CD4-positive, alpha-beta T cell treated with Interleukin-4 for 4 hours (primary cell): ENCODE data around the gene TNS2.

ENCODE experiments used
- DNase-seq: peaks from one replicate; pipeline ENCODE4 v3.0.0-alpha.2; 2020

TNS2 gene

DNA sequence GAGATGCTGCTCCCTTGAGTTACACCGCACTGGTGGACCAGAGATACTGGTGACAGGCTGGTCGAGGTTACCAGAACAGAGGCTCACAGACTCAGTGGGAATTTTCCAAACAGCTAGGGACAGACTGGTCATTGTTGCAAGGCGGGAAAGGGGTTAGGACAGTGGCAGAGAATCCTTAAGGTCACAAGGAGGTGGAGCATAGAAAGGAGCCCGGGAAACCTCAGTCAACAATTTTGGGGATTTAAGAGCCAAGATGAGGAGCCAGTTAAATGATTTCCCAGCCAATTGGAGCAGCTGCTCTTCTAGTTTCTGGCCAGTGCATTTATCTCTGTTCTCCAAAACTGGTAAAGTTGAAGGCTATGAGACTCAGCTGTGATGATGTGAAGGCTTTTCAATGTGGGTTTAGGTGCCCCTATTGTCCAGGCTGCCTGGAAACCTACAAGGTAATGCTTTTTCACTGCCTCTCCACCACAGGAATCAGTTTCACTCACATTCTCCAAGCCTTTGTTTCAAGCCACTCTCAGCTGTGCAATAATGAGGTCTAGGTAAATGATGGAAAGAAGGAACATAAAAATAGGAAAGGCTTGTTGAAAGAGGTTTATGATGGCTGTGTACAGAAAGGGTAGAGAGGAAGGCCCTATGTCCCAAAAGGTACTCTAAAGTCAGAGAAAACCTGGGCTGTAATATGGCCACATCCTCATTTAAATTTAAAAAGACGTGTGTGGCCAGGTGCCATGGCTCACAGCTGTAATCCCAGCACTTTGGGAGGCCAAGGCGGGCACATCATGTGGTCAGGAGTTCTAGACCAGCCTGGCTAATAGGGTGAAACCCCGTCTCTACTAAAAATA is 7.0 kb upstream of the TNS2 start:
- DNase-seq = no peak

DNA sequence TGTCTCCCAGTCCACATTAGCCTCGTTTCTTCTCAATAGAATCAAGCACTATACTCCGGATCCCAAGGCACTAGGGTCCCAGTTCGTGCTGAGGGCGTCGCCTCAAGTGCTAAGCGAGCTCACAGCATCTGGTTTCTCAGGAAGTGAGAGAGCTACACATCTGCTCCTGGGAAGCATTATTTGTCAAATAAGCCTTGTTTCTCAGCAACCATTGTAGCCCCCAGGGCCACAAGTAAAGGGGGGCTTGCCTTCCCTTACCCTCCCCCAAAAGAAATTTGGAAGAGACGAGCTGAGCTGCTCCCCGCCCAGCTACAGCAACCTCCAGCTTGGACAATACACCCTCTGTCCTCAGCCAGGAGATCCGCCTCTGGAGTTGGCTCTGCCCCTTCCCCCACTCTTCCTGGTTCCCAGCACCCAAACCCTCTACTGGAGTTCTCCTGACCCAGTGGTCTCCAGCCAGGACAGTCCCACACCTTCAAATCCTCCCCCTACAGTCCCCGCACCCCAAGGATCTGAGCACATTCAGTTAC is 5.7 kb upstream of the TNS2 start:
- no peak for DNase-seq

DNA sequence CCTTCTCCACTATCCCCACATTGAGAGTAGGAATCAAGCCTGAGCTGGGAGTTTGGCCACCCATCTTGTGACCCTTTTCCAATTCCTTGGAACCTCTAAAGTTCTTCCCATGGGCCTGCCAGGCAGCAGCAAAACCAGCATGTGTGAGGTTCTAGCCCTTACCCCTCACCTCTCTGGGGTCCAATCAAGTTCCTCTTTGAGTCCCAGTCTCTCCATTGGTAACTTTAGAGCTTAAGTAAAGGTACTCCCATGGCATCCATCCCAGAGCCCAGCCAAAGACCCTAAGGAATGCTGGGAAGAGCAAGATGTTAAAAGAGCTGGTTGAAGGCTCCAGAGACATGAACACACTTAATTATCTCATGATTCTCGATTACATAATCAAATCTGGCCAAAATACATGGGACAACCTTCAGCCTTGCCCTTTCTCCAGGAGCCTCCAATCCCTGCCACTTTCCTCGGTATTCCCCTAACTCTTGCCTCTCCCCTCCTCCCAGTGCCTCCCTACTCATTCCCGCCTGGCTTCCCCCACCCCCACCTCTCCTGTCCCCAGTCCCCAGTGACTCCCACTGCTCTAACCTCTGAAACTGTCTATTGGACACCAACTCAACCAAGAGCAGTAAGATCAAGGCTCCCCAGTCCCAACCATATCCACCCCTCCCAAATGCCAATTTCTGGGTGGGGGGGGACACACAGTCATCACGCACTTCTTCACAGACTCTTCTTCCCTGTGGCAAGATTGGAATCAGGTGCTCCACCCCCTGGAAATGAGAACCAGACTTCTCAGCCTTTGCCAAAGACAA is 4.8 kb upstream of the TNS2 start:
- DNase-seq = no peak

DNA sequence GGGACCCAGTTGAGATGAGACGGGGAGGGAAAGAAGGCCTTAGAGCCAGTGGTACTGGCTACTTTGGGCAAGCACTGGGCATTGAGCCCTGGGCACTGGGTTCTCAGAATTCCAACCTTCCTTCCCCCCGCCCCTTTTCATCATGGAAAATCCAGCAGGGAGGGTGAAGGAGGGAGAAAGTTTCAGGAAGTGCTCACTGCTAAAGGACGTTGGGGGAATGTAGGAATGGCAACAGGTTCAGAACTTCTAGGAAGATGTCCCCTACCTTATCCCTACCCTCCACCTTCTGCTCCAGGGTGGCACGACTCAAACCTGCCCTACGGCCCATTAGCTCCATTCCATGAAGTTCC is 4.2 kb upstream of the TNS2 start:
- no peak for DNase-seq

DNA sequence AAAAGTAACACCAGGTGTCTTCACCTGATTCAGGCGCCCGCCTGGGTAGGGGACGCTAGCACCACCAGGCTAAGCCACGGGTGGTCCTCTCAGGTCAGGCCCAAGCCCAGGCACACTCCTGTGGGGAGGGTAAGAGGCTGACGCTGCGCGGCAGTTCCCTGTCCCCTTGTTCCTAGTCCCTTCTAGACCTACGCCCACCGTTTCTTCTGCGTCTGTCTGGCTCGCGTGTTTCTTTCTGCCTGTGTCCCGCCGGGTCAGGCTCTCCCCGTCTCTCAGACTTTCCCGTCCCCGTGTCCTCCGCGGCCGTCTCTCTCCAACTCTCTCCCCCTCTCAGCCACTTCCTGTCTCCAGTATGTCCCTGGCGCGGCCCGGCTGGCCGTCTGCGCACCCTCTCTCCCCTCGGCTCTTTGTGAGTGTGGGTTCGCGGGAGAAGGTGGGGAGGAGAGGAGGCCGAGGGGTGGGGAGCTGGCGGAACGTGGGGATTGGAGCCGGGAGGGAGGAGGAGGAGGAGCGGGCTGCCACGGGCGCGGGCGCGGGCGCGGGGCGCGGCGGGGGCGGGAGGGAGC is 3.1 kb upstream of the TNS2 start:
- peak; percentile 41 for DNase-seq

DNA sequence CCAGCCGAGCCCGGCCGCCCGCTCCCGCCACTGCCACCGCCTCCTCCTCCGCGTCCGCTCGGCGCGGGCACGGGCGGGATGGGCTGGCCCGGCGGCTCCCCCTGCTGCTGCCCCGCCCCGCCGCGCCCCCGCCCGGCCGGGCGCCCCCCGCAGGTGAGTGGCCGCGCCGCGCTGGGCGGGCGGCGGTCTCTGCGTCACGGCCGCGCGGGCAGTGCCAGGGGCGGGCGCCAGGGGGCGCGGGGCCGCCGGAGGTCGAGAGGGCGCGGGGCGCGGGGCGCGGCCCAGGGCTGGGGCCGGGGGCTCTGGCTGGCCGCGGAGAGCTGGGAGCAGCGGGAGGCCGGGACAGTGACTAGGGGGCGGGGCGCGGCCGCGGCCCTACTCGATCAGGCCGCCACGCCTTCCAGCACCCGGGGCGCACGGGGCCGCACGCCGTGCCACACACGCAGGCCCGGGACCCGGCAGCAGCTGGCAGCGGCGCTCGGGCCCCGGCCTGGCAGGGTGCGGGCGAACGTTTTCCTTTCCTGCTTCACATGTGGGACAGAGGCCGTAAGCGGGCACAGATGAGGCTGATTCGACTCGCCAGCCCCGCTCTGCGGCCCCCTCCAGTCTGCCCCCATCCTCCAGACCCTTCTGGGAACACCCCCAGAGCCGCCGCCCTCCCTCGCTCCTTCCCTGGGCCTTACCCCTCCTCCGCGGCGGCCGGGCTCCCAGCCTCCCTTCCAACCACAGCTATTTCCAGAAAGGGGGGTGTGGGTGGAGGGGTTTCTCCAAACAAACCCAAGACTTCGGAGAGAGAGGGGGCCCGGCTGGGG is 2.4 kb upstream of the TNS2 start:
- DNase-seq = peak; percentile 52

DNA sequence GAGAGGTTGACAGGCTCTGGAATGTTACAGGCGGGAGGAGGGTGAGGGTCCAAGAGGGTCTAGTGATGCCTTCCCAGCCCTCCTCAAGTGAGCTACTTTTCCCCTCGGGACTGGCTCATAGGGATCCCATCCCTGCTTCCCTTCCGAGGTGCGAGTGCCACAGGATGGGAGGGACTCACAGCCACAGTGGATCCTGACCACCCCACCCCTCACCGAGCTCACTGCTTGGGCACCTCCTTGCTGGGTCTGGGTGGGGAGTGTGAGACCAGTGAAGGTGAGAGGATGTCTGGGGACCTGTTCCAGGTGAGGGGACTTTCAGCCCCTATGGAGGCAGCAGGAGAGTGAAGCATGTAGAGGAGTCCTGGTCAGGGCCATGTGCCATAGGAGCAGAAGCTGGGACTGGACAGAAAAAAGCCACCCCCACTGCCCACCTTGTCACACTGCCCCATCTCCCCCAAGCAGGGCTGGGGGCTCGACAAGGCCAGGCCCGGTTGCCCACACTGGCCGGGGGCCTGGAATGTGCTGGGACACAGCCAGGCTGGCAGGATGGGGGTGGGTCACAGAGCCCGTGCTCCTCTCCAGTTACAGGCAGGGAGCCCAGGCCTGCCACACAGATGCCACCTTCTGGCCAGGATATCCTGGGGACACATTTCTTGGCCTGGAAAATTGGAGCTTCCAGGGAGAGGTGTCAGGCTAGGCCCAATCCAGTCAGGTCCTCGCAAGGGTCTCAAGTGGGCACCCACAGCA is 1.7 kb upstream of the TNS2 start:
- no peak for DNase-seq

DNA sequence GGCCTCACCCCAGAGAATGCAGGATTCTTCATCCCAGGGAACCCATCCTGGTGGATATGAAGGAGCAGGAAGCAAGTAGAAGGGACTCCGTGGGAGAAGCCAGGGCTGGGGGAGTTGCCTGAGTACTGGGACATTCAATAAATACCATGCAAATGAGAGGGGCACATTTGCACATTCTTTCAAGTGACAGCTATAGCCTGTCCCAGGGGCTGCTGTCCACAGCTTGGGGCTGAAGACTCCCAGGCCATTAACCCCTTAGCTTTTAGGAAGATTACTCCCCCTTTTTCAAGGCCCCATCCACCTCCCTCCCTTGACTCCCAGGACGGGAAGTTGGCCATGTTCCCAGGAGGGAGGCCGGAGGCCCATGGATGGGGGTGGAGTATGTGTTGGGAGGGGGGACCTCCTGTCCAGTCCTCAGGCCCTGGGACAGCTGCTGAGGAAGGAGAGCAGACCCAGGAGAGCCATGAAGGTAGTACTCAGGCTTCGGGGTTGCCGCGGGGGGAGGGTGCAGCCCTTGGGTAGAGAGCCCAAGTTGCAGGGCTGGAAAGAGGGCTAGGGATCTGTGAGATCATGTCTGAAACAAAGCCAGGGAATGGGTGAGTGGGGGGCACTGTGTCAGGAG is 974 bp upstream of the TNS2 start:
- no peak for DNase-seq

DNA sequence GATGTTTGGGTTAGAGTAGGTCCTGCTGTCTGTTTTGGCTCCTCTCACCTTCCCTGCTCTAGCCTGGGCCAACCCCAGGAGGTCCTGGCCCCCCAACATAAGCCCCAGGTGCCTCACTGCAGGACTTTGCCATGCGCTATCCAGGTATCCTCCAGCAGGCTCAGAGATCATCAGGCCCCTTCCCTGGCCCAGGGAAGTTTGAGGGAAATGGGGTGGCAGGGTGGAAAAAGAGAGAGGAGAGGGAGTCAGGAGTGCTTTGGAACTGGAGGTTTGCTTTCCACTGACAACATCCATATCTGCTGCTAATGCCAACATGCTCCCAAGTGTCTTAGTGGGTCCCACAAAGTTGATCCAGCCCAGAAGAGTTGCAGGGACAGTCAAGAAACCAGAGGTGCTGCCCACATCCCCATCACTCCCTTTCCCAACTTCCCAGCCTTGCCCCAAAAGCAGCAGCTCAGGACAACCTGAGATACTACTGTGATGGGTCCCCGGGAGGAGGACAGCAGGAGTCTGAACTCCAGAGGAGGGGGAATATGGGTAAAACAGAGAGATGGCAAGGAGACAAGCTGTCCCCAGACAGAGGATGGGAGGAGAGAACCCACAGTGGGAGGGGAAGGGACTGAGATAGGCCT is 677 bp downstream of the TNS2 start:
- DNase-seq = no peak

DNA sequence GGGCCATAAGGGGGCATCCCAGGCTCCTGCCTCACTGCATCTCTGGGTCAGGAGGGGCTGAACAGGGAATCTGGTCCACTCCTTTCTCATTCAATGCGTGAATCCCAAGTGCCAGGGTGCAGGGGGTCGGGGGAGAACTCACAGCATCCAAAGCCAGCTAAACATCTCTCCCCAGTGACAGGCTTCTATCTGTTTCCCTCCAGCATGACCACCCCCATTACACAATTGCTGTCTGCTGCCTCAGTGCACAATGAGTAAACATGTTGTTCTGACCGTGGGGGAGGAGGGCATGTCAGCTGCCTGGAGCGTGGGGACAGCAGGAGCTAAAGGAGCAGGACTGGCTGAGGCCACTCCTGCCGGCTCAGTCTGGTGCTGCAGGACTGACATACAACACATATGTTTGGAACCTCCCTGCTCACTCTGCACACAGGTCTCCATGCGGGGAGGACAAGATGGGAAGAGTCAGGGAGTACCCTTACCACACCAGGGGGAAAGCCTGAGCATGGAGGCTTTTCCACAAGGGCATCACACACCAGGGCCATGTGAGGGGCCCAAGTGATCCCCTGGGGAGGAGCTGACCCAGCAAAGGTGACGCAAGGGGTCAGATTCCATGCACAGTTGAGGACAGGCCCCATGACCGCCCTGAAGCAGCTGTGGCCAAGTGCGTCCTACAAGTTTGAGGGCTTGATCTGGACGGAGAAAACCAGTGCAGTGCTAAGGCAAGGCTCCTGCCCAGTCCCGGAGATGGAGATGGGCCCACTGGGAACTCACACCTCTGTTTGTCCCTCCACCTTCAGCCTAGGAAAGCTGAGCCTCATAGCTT is 1.4 kb downstream of the TNS2 start:
- no peak for DNase-seq

DNA sequence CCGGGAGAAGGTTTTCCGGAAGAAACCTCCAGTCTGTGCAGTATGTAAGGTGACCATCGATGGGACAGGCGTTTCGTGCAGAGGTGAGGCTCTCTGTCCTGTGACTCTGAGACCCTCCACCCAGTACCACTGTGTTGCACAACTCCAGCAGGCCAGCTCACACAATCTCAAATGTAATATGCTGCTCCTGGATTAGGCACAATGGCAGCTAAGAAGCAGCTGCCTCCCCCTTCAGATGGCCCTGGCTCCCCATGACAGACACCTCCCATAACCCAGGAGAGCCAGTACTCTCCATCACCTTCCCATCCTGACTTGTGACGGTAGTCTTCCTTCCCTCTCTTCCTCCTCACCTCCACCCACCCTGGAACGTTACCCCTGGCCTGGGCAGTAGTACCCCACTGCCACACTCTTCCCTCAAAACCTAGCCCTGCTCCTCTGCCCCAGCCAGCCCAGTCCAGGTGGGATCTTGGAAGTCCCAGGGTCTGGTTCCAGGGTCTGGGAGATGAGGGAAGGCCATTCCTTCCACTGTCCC is 2.1 kb downstream of the TNS2 start:
- no peak for DNase-seq

DNA sequence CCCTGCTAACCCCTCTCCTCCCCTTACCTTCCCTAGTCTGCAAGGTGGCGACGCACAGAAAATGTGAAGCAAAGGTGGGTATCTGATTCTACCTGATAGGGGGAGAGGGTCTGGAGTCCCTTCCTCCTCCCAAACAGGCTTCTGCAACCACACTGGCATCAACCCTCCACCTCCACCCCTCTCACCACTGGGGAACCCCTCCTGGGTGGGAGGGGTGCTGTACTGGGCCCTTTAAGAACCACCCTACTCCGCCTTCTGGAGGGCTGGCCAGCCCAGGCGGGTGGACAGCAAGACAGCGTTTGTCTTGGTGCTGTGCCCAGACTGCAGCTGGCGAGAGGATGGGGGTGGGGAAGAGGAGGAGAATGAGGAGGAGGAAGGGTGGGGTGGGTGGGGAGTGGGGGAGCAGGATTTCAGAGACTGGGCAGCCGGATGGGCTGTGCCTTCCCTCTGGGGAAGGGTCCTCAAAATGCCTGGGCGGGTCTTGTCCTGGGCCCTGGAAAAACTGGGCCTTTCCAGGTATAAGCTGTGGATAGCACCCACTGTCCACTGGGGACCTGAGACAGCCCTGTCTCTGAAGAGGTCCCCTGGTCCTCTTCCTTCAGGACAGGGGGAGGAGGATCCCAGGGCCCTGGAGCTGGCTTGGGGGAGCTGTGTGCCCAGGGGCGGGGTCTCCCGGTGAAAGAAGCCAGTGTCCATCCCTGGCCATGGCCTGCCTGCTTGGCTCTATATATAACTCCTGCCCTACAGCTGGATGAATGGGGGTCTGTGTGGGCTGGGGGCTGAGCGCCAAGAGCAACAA is 2.8 kb downstream of the TNS2 start:
- no peak for DNase-seq

DNA sequence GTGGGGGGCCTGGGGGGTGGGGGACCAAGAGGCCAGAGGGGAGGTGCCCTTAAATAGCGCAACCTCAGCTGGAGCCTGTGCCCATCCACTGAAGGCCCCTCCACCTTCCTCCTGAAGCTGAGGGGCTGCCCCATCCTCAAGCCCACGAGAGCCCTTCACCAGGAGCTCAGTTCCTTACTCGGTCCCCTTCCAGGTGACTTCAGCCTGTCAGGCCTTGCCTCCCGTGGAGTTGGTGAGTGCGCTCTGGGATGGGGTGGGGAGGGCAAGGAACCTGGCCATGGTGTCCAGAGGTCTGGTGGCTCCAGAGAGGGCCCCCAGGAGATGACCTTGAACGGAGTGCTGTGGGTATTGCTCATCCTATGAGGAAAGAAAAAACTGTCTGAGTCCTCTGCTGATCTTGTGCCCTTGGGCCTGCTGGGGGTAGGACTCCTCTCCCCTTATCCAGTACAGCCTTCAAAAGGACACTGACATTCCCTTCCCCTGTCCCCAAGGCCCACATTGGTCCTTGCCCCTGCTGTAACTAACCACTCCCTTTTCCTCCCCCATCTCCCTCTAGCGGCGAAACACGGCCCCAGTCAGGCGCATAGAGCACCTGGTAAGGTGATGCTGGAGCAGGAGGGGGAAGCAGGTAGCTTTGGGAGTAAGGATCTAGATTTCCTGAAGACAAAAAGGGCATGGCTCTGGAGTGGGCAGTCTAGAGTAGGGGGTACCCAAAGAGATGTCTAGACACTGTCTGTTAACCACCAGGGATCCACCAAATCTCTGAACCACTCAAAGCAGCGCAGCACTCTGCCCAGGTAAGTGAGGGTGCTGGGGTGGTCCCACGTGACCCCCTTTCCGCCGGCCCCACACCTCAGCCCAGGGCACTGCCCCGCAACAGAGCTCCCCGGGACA is 3.6 kb downstream of the TNS2 start:
- peak; percentile 52 for DNase-seq

DNA sequence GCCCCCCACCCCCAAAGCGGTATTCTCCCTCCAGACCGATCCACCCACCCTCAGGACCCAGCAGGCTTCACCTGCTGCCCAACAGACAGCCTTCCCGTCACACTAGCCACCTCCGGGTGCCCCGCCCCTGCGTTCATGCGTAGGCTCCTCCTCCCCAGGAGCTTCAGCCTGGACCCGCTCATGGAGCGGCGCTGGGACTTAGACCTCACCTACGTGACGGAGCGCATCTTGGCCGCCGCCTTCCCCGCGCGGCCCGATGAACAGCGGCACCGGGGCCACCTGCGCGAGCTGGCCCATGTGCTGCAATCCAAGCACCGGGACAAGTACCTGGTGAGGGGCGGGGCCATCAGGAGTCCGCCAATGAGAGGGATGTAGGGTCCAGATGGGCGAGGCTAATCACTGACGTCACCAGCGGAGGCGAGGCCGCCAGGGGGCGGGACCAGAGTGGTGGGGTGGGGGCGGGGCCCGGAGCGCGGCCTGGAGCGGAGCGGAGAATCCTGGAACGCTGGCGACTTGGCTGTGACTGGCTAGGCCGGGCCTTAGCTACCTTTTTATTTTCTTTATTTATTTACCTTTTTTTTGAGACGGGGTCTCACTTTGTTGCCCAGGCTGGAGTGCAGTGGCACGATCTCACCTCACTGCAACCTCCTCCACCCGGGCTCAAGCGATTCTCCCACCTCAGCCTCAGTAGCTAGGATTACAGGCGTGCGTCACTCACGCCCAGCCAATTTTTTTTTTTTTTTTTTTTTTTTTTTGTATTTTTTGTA is 4.4 kb downstream of the TNS2 start:
- peak; percentile 90 for DNase-seq

DNA sequence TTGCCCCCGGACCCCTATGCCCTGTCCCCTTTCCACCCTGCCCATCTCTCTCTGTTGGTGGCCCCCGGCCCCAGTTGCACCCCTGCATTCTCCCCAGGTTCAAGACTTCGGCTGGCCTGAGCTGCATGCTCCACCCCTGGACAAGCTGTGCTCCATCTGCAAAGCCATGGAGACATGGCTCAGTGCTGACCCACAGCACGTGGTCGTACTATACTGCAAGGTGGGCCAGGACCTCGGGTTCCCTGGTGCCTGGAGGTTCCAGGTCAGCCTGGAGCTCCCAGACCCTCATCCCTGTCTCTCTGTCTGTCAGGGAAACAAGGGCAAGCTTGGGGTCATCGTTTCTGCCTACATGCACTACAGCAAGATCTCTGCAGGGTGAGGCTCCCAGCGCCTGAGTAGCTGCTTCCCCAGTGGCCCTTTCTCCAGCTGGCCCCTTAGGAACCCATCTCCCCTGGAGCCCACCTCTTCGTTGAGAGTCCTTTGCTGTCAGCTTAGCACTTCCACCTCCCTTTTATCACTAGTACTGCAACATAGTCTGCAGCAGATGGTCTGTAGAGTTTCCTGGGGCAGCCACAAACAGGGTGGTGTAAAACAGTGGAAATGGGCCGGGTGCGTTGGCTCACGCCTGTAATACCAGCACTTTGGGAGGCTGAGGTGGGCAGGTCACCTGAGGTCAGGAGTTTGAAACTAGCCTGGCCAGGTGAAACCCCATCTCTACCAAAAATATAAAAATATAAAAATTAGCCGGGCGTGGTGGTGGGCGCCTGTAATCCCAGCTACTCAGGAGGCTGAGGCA is 5.8 kb downstream of the TNS2 start:
- DNase-seq = no peak

DNA sequence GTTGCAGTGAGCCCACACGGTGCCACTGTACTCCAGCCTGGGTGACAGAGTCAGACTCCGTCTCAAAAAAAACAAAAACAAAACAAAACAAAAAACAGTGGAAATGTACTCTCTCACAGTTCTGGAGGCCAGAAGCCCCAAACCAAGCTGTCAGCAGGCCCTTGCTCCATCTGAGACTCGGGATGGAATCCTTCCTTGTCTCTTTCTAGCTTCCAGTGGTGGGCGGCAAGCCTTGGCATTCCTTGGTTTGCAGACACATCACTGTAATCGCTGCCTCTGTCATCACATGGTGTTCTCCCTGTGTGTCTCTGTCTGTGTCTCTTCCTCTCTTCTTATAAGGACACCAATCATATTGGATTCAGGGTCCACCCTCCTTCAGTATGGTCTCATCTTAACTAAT is 6.4 kb downstream of the TNS2 start:
- no peak for DNase-seq
